Measurements from ENCODE around the gene LFNG. TPM values are rescaled to one million over a fixed set of nuclear protein-coding genes. Genes with fewer than 3 reads are reported as not detected.
A peak's percentile ranks its signal among the peaks of the same experiment; 100 is the strongest.

Gene LFNG
- total RNA-seq = 9.7 and 10.6 TPM in 2 replicates
- long read RNA-seq = 0 reads

- H3K4me1 Mint-ChIP-seq (ENCODE audit: low read depth) = peaks cover 22% of the 10 kb centered on the region
- TF ChIP-seq CTCF (IDR thresholded peaks at IDR 0.05; ENCODE audit: unreplicated experiment) = no peak
- H3K27ac Mint-ChIP-seq = no peak within 1 kb of the TSS
- DNase-seq (ENCODE audit: low spot score, unreplicated experiment) = peak; percentile 76
- no peaks in the 10 kb centered on the region for H3K9me3 Mint-ChIP-seq (ENCODE audit: low read depth)
- peaks cover 32% of the 10 kb centered on the region for H3K27me3 Mint-ChIP-seq
- peak within 1 kb of the TSS; percentile 82 for H3K4me3 Mint-ChIP-seq (ENCODE audit: low read depth)
- H3K36me3 Mint-ChIP-seq (ENCODE audit: insufficient read depth) = no peaks in the 10 kb centered on the region
These were observed at the start of gene LFNG for GRCh38 chr7:2519119-2519930. TSS of gene LFNG (plus strand) at chr7:2519774. CDS start at chr7:2519862, 88 bp downstream.

- no peaks in the 10 kb centered on the region for H3K9me3 Mint-ChIP-seq (ENCODE audit: low read depth)
- peaks cover 8% of the 10 kb centered on the region for H3K27me3 Mint-ChIP-seq
- no peaks in the 10 kb centered on the region for H3K4me1 Mint-ChIP-seq (ENCODE audit: low read depth)
- H3K4me3 Mint-ChIP-seq (ENCODE audit: low read depth) = no peak overlapping the region
- no peak overlapping the region for H3K27ac Mint-ChIP-seq
- no peak for DNase-seq (ENCODE audit: low spot score, unreplicated experiment)
- no peaks in the 10 kb centered on the region for H3K36me3 Mint-ChIP-seq (ENCODE audit: insufficient read depth)
- TF ChIP-seq CTCF (IDR thresholded peaks at IDR 0.05; ENCODE audit: unreplicated experiment) = no peak
These were observed 49.2 kb upstream of the LFNG start for GRCh38 chr7:2470204-2471021.

- DNase-seq (ENCODE audit: low spot score, unreplicated experiment) = no peak
- no peak for TF ChIP-seq CTCF (IDR thresholded peaks at IDR 0.05; ENCODE audit: unreplicated experiment)
- Mint-ChIP-seq H3K9me3 (ENCODE audit: low read depth) (no peaks in the 10 kb centered on the region), H3K4me3 (ENCODE audit: low read depth) (no peak overlapping the region), H3K36me3 (ENCODE audit: insufficient read depth) (no peaks in the 10 kb centered on the region), H3K27me3 (peaks cover 7% of the 10 kb centered on the region), H3K4me1 (ENCODE audit: low read depth) (no peaks in the 10 kb centered on the region), H3K27ac (no peak overlapping the region)
These were observed 48.6 kb upstream of the LFNG start for GRCh38 chr7:2471022-2471329.

GRCh38 chr7:2471396-2471795 is 48.2 kb upstream of the LFNG start:
- peaks cover 6% of the 10 kb centered on the region for H3K27me3 Mint-ChIP-seq
- no peaks in the 10 kb centered on the region for H3K4me1 Mint-ChIP-seq (ENCODE audit: low read depth)
- TF ChIP-seq CTCF (IDR thresholded peaks at IDR 0.05; ENCODE audit: unreplicated experiment) = no peak
- no peak for DNase-seq (ENCODE audit: low spot score, unreplicated experiment)
- no peak overlapping the region for H3K4me3 Mint-ChIP-seq (ENCODE audit: low read depth)
- H3K36me3 Mint-ChIP-seq (ENCODE audit: insufficient read depth) = no peaks in the 10 kb centered on the region
- no peak overlapping the region for H3K27ac Mint-ChIP-seq
- H3K9me3 Mint-ChIP-seq (ENCODE audit: low read depth) = no peaks in the 10 kb centered on the region

GRCh38 chr7:2472739-2473138 is 46.8 kb upstream of the LFNG start:
- no peaks in the 10 kb centered on the region for H3K4me1 Mint-ChIP-seq (ENCODE audit: low read depth)
- no peak for DNase-seq (ENCODE audit: low spot score, unreplicated experiment)
- H3K27me3 Mint-ChIP-seq = peaks cover 6% of the 10 kb centered on the region
- no peak for TF ChIP-seq CTCF (IDR thresholded peaks at IDR 0.05; ENCODE audit: unreplicated experiment)
- no peaks in the 10 kb centered on the region for H3K36me3 Mint-ChIP-seq (ENCODE audit: insufficient read depth)
- no peaks in the 10 kb centered on the region for H3K9me3 Mint-ChIP-seq (ENCODE audit: low read depth)
- H3K4me3 Mint-ChIP-seq (ENCODE audit: low read depth) = no peak overlapping the region
- H3K27ac Mint-ChIP-seq = no peak overlapping the region
